Osteoblast (primary cell): ENCODE results near the gene GINS1. TPM values are rescaled to one million over a fixed set of nuclear protein-coding genes. Genes with fewer than 3 reads are reported as not detected.

ENCODE experiments used
- DNase-seq: peaks from one replicate; pipeline ENCODE4 v3.0.0; 2011; ENCODE audit warnings: low spot score, mixed read lengths; ENCODE audit not compliant: insufficient read length; ENCODE audit errors: missing footprints
- H2AFZ ChIP-seq: 2 replicates; pipeline ENCODE4 v1.6.0; 2011; ENCODE audit warnings: mild to moderate bottlenecking, low read length
- H3K27ac ChIP-seq: 2 replicates; pipeline ENCODE4 v1.5.1; 2011; ENCODE audit warnings: mild to moderate bottlenecking, low read depth, low read length, moderate library complexity
- H3K27me3 ChIP-seq: 2 replicates; pipeline ENCODE4 v1.6.0; 2012; ENCODE audit warnings: mild to moderate bottlenecking, control low read depth, inconsistent platforms, low read length, moderate library complexity; ENCODE audit not compliant: insufficient read depth
- H3K36me3 ChIP-seq: 2 replicates; pipeline ENCODE4 v1.5.1; 2011; ENCODE audit warnings: mild to moderate bottlenecking, low read length, control low read depth, moderate library complexity; ENCODE audit not compliant: insufficient read depth
- H3K4me1 ChIP-seq: 2 replicates; pipeline ENCODE4 v1.5.1; 2011; ENCODE audit warnings: mild to moderate bottlenecking, low read length, control low read depth, moderate library complexity; ENCODE audit not compliant: insufficient read depth
- H3K4me2 ChIP-seq: 2 replicates; pipeline ENCODE4 v1.6.0; 2011; ENCODE audit warnings: mild to moderate bottlenecking, low read length; ENCODE audit not compliant: insufficient read depth
- H3K4me3 ChIP-seq: fragments of 200-600 bp; sonication (generic); 3 replicates; pipeline ENCODE4 v1.5.1; 2012; ENCODE audit warnings: mild to moderate bottlenecking, low read length, inconsistent platforms; ENCODE audit not compliant: insufficient read depth
- H3K79me2 ChIP-seq: 2 replicates; pipeline ENCODE4 v1.6.0; 2012; ENCODE audit warnings: mild to moderate bottlenecking, low read length, control low read depth, inconsistent platforms; ENCODE audit not compliant: insufficient read depth
- H3K9me3 ChIP-seq: 2 replicates; pipeline ENCODE4 v1.5.1; 2011; ENCODE audit warnings: low read depth, low read length, control low read depth
- H4K20me1 ChIP-seq: 2 replicates; pipeline ENCODE4 v1.6.0; 2012; ENCODE audit warnings: mild to moderate bottlenecking, low read length, control low read depth; ENCODE audit not compliant: insufficient read depth
- total RNA-seq: library from RNA; depleted of rRNA; stranded (reverse); fragments of >200 nt; gene quantifications from 2 replicates; pipeline ENCODE4 v1.2.3, GENCODE V29; 2012
- TF ChIP-seq, protein P1 (sequence below): IDR thresholded peaks from 2 replicates; pipeline ENCODE4 v1.5.1; 2011; ENCODE audit warnings: mild to moderate bottlenecking, low read depth, low read length, moderate library complexity; ENCODE audit errors: extremely low read depth

The GINS1 gene
- total RNA-seq, 1 donor = 2.2 TPM

DNA sequence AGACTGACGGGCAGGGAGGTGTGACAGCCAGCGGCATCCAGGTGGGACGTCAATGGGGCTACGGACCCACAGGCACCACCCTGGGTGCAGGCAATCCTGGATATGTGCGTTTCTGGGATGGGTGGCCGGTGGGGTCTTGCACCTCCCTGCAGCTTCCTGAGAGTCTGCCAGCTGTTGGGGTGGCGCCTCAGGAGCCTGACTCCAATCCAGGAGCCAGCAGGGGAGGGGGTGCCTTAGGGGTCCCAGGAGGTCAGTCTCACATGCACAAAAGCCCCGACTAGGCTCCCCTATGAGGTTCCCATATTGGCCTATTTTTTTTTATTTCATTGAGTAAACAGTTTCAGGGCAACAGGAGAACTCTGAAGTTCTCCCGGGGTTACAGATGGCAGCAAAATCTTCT is 73.3 kb downstream of the GINS1 start:
- Histone ChIP-seq H3K79me2 (no peaks in the 10 kb centered on the region), H3K4me2 (no peak overlapping the region), H3K4me1 (no peaks in the 10 kb centered on the region), H3K9me3 (no peaks in the 10 kb centered on the region), H3K27me3 (no peaks in the 10 kb centered on the region), H3K4me3 (no peak overlapping the region), H4K20me1 (no peaks in the 10 kb centered on the region), H3K27ac (no peak overlapping the region), H3K36me3 (peaks cover 7% of the 10 kb centered on the region), H2AFZ (no peak overlapping the region)
- DNase-seq = peak; percentile 60
- TF ChIP-seq, protein P1, sequence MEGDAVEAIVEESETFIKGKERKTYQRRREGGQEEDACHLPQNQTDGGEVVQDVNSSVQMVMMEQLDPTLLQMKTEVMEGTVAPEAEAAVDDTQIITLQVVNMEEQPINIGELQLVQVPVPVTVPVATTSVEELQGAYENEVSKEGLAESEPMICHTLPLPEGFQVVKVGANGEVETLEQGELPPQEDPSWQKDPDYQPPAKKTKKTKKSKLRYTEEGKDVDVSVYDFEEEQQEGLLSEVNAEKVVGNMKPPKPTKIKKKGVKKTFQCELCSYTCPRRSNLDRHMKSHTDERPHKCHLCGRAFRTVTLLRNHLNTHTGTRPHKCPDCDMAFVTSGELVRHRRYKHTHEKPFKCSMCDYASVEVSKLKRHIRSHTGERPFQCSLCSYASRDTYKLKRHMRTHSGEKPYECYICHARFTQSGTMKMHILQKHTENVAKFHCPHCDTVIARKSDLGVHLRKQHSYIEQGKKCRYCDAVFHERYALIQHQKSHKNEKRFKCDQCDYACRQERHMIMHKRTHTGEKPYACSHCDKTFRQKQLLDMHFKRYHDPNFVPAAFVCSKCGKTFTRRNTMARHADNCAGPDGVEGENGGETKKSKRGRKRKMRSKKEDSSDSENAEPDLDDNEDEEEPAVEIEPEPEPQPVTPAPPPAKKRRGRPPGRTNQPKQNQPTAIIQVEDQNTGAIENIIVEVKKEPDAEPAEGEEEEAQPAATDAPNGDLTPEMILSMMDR = no peak

DNA sequence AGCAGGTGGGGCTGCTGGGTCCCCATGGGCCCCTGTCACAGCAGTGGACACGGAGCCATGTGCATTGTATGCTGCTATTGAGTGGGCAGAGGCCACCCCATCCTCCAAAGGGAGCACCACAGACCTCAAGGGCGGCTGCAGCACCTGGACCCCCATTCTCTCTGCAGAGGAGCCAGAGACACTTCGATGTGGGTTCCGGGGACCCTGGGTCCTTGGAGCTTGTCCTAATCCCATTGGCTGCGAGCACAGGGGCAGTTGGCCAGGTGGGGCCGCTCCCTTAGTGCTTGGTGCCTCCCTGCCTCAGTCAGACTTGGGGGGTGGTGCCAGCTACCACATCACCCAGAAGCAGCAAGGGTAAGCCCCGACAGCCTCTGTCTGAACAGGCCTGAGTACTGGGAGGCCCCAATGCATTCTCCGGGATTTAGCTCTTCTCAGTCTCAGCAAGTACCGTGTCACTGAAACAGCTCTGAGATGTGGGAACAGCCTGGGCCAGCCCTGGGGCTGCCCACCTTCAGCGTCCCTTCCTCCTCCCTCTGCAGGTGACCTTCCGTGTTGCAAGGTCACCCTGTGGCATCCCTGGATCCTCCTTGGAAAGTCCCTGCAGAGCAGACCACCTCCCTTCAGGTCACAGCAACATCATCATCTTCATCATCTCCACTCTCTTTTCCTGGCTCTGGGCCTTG is 73.9 kb downstream of the GINS1 start:
- Histone ChIP-seq H3K4me3 (no peak overlapping the region), H3K4me2 (no peak overlapping the region), H3K27me3 (no peaks in the 10 kb centered on the region), H3K36me3 (peaks cover 7% of the 10 kb centered on the region), H3K4me1 (no peaks in the 10 kb centered on the region), H3K27ac (no peak overlapping the region), H3K79me2 (no peaks in the 10 kb centered on the region), H2AFZ (no peak overlapping the region), H3K9me3 (no peaks in the 10 kb centered on the region), H4K20me1 (no peaks in the 10 kb centered on the region)
- DNase-seq = peak; percentile 66
- TF ChIP-seq, protein P1 = peak; percentile 10

- H3K4me3 ChIP-seq = no peak overlapping the region
- H3K4me1 ChIP-seq = no peaks in the 10 kb centered on the region
- no peaks in the 10 kb centered on the region for H4K20me1 ChIP-seq
- H3K79me2 ChIP-seq = no peaks in the 10 kb centered on the region
- no peaks in the 10 kb centered on the region for H3K9me3 ChIP-seq
- no peak overlapping the region for H2AFZ ChIP-seq
- TF ChIP-seq, protein P1 = no peak
- H3K36me3 ChIP-seq = peaks cover 7% of the 10 kb centered on the region
- H3K27me3 ChIP-seq = no peaks in the 10 kb centered on the region
- DNase-seq = no peak
- H3K4me2 ChIP-seq = no peak overlapping the region
- no peak overlapping the region for H3K27ac ChIP-seq
Measured at GRCh38 chr20:25481918-25482253, 74.4 kb downstream of the GINS1 start.

GRCh38 chr20:25483431-25484132 is 76.1 kb downstream of the GINS1 start:
- peak; percentile 62 for DNase-seq
- Histone ChIP-seq H3K9me3 (no peaks in the 10 kb centered on the region), H3K79me2 (no peaks in the 10 kb centered on the region), H3K4me3 (no peak overlapping the region), H3K27me3 (no peaks in the 10 kb centered on the region), H3K4me2 (no peak overlapping the region), H3K27ac (no peak overlapping the region), H4K20me1 (no peaks in the 10 kb centered on the region), H2AFZ (no peak overlapping the region), H3K4me1 (no peaks in the 10 kb centered on the region), H3K36me3 (peaks cover 14% of the 10 kb centered on the region)
- TF ChIP-seq, protein P1 = no peak
